Retinal pigment epithelial cell (primary cell): Measurements from ENCODE around the gene ATP6V1E1.
"Not testable (repeated sequence)": the region's sequence is repeated elsewhere in the genome, so short reads cannot be mapped to it uniquely, and the experiment has no call there.

Experiments used
- DNase-seq: peaks from one replicate; pipeline ENCODE4 v3.0.0-alpha.2; 2010; ENCODE audit warnings: low read depth
- H3K4me3 ChIP-seq: 2 replicates; pipeline ENCODE4 v1.5.1; 2011; ENCODE audit warnings: mild to moderate bottlenecking, low read length, control low read depth, moderate library complexity
- CTCF ChIP-seq: conservative IDR thresholded peaks from 2 replicates; pipeline ENCODE4 v1.5.1; 2011; ENCODE audit warnings: low read depth, low read length, control low read depth, inconsistent platforms

ATP6V1E1 gene

GRCh38 chr22:17575151-17575550 lies 53.4 kb downstream of the ATP6V1E1 start:
- H3K4me3 ChIP-seq: no peak overlapping the region
- TF ChIP-seq CTCF: no peak
- no peak for DNase-seq

GRCh38 chr22:17570851-17571631 lies 57.5 kb downstream of the ATP6V1E1 start:
- TF ChIP-seq CTCF: no peak
- DNase-seq: peak; percentile 83

GRCh38 chr22:17569971-17570511 lies 58.5 kb downstream of the ATP6V1E1 start:
- no peak for TF ChIP-seq CTCF
- H3K4me3 ChIP-seq: no peak overlapping the region
- no peak for DNase-seq

More at GRCh38 chr22:17570851-17571631, 57.5 kb downstream of the ATP6V1E1 start:
- H3K4me3 ChIP-seq: peak overlapping the region; percentile 33

- no peak overlapping the region for H3K4me3 ChIP-seq
- no peak for TF ChIP-seq CTCF
Observed at GRCh38 chr22:17566776-17567175, 61.8 kb downstream of the ATP6V1E1 start.

GRCh38 chr22:17566016-17566687 lies 62.4 kb downstream of the ATP6V1E1 start:
- H3K4me3 ChIP-seq, DNase-seq: not testable (repeated sequence)

More at GRCh38 chr22:17566776-17567175, 61.8 kb downstream of the ATP6V1E1 start:
- DNase-seq: no peak

- no peak for TF ChIP-seq CTCF
- DNase-seq: no peak
- no peak overlapping the region for H3K4me3 ChIP-seq
Observed at GRCh38 chr22:17563936-17564391, 64.6 kb downstream of the ATP6V1E1 start.

- no peak within 1 kb of the TSS for H3K4me3 ChIP-seq
- no peak for DNase-seq
- peak; percentile 26 for TF ChIP-seq CTCF
Observed at GRCh38 chr22:17562906-17563870, 65.4 kb downstream of the ATP6V1E1 start, which contains the start of gene SLC25A18. TSS of gene SLC25A18 (plus strand) at chr22:17563498. CDS start at chr22:17579945, 16,447 bp downstream.
